H1 (cell line): Measurements from ENCODE around the gene NXPH3. TPM values are rescaled to one million over a fixed set of nuclear protein-coding genes. Genes with fewer than 3 reads are reported as not detected.

Experiments
- CTCF ChIA-PET: fragments of 300-600 bp; sonication (Branson Sonifier 250); formaldehyde crosslinking; loops from one replicate; lab custom pipeline; 2021; ENCODE audit not compliant: partially characterized antibody; lab: Charles Lee
- POLR2A ChIA-PET: fragments of 300-600 bp; sonication (Branson Sonifier 250); formaldehyde crosslinking; loops from one replicate; lab custom pipeline; 2021; ENCODE audit warnings: inconsistent platforms; ENCODE audit not compliant: partially characterized antibody; lab: Charles Lee
- DNase-seq, 2 experiments: peaks; one replicate each; pipeline versions ENCODE4 v3.0.0 to v3.0.0-alpha.2; 2010 to 2022; ENCODE audit warnings: low spot score in 2 of 2, low read depth in 1 of 2, mixed read lengths in 1 of 2
- FAIRE-seq: peaks from 2 replicates; lab custom pipeline; 2011; peaks lifted over from hg19 to GRCh38; lab: Jason Lieb, UNC
- H2AFZ ChIP-seq: 2 replicates; pipeline ENCODE4 v1.8.1; 2012; ENCODE audit warnings: low read length, inconsistent platforms
- H2AK5ac ChIP-seq: 2 replicates; pipeline ENCODE4 v1.6.1; 2013; ENCODE audit warnings: low read depth, low read length
- H2BK120ac ChIP-seq: replicated peaks from 2 replicates; pipeline ENCODE3; 2013; ENCODE audit warnings: low read depth, low read length, inconsistent platforms
- H2BK12ac ChIP-seq: 2 replicates; pipeline ENCODE4 v1.6.1; 2013; ENCODE audit warnings: low read depth, low read length
- H2BK15ac ChIP-seq: 2 replicates; pipeline ENCODE4 v1.6.1; 2013; ENCODE audit warnings: low read length
- H2BK20ac ChIP-seq: 2 replicates; pipeline ENCODE4 v1.6.1; 2013; ENCODE audit warnings: low read length
- H2BK5ac ChIP-seq: 2 replicates; pipeline ENCODE4 v1.6.1; 2013; ENCODE audit warnings: low read depth, low read length
- H3K14ac ChIP-seq: 2 replicates; pipeline ENCODE4 v1.6.1; 2013; ENCODE audit warnings: inconsistent platforms; ENCODE audit not compliant: insufficient read length
- H3K18ac ChIP-seq: 2 replicates; pipeline ENCODE4 v1.6.1; 2013; ENCODE audit warnings: low read length; ENCODE audit errors: extremely low read depth
- H3K23ac ChIP-seq: 2 replicates; pipeline ENCODE4 v1.6.1; 2013; ENCODE audit warnings: inconsistent platforms; ENCODE audit not compliant: insufficient read length
- H3K23me2 ChIP-seq: 2 replicates; pipeline ENCODE4 v1.6.1; 2013; ENCODE audit warnings: low read depth, low read length
- H3K27ac ChIP-seq: 2 replicates; pipeline ENCODE4 v1.6.1; 2011; ENCODE audit warnings: low read depth, low read length, inconsistent platforms
- H3K27me3 ChIP-seq, 4 experiments: replicated peaks in 1 of 4; 1 replicate in 1 of 4; 2 replicates in 3 of 4; pipeline versions ENCODE4 v1.6.1 to v1.8.1; 2011 to 2013; ENCODE audit warnings: low read length in 3 of 4, mild to moderate bottlenecking in 3 of 4, inconsistent platforms in 2 of 4, mixed read lengths in 2 of 4, moderate library complexity in 1 of 4; ENCODE audit not compliant: control insufficient read depth in 3 of 4, insufficient read depth in 3 of 4; ENCODE audit errors: extremely low read depth in 1 of 4
- H3K36me3 ChIP-seq, 4 experiments: 2 replicates each; pipeline versions ENCODE4 v1.6.1 to v1.8.1; 2011 to 2013; ENCODE audit warnings: mild to moderate bottlenecking in 4 of 4, low read length in 3 of 4, moderate library complexity in 2 of 4, control low read depth in 1 of 4, inconsistent platforms in 1 of 4; ENCODE audit not compliant: insufficient read depth in 4 of 4, control insufficient read depth in 2 of 4
- H3K4ac ChIP-seq: replicated peaks from 2 replicates; pipeline ENCODE3; 2013; ENCODE audit warnings: low read length, low read depth, mixed read lengths, inconsistent platforms; ENCODE audit not compliant: insufficient read length
- H3K4me1 ChIP-seq, 4 experiments: replicated peaks in 1 of 4; 1 replicate in 1 of 4; 2 replicates in 3 of 4; pipeline versions ENCODE4 v1.6.1 to v1.8.1; 2011 to 2013; ENCODE audit warnings: low read length in 3 of 4, inconsistent platforms in 2 of 4, mixed read lengths in 1 of 4; ENCODE audit not compliant: insufficient read depth in 4 of 4, control insufficient read depth in 3 of 4
- H3K4me2 ChIP-seq, 2 experiments: 2 replicates each; pipeline versions ENCODE4 v1.6.1 to v1.8.1; 2011 to 2013; ENCODE audit warnings: low read depth in 2 of 2, low read length in 2 of 2, control low read depth in 1 of 2, inconsistent platforms in 1 of 2, mild to moderate bottlenecking in 1 of 2; ENCODE audit not compliant: insufficient read depth in 1 of 2
- H3K4me3 ChIP-seq, 4 experiments: fragments of 200-600, 300-600 bp in 1 of 4; sonication (generic), shearing (Covaris generic), sonication (Bioruptor Twin) in 1 of 4; 2 replicates each; pipeline versions ENCODE4 v1.5.1 to v1.8.1; 2011 to 2016; ENCODE audit warnings: low read length in 4 of 4, low read depth in 3 of 4, control low read depth in 2 of 4, inconsistent platforms in 2 of 4, mild to moderate bottlenecking in 2 of 4, mixed read lengths in 1 of 4, moderate library complexity in 1 of 4; ENCODE audit not compliant: insufficient read depth in 2 of 4; ENCODE audit errors: extremely low read depth in 1 of 4
- H3K56ac ChIP-seq: replicated peaks from 2 replicates; pipeline ENCODE3; 2013; ENCODE audit warnings: low read depth, mild to moderate bottlenecking, mixed read lengths, low read length, inconsistent platforms; ENCODE audit not compliant: insufficient read length
- H3K79me1 ChIP-seq: 2 replicates; pipeline ENCODE4 v1.6.1; 2013; ENCODE audit warnings: low read depth, low read length, control low read depth
- H3K79me2 ChIP-seq, 2 experiments: 2 replicates each; pipeline versions ENCODE4 v1.6.1 to v1.8.1; 2012 to 2013; ENCODE audit warnings: low read length in 2 of 2, mild to moderate bottlenecking in 2 of 2, inconsistent platforms in 1 of 2; ENCODE audit not compliant: insufficient read depth in 2 of 2, control insufficient read depth in 1 of 2
- H3K9ac ChIP-seq, 4 experiments: replicated peaks in 1 of 4; 1 replicate in 1 of 4; 2 replicates in 3 of 4; pipeline versions ENCODE4 v1.6.1 to v1.8.1; 2011 to 2013; ENCODE audit warnings: low read depth in 3 of 4, low read length in 3 of 4, control low read depth in 2 of 4, mild to moderate bottlenecking in 2 of 4, moderate library complexity in 2 of 4, inconsistent platforms in 1 of 4; ENCODE audit errors: extremely low read depth in 1 of 4
- H3K9me3 ChIP-seq, 2 experiments: 2 replicates each; pipeline versions ENCODE4 v1.6.1 to v1.8.1; 2012 to 2013; ENCODE audit warnings: mild to moderate bottlenecking in 2 of 2, moderate library complexity in 2 of 2, control low read depth in 1 of 2, inconsistent platforms in 1 of 2, low read depth in 1 of 2, low read length in 1 of 2, mixed read lengths in 1 of 2; ENCODE audit not compliant: insufficient read depth in 2 of 2
- H4K20me1 ChIP-seq, 2 experiments: replicated peaks in 1 of 2; 2 replicates each; pipeline versions ENCODE3 to v1.8.1; 2011 to 2013; ENCODE audit warnings: inconsistent platforms in 2 of 2, low read length in 2 of 2, mild to moderate bottlenecking in 1 of 2; ENCODE audit not compliant: insufficient read depth in 2 of 2, control insufficient read depth in 1 of 2
- H4K5ac ChIP-seq: 2 replicates; pipeline ENCODE4 v1.6.1; 2013; ENCODE audit warnings: low read length, low read depth, mixed read lengths, inconsistent platforms; ENCODE audit not compliant: insufficient read length
- H4K8ac ChIP-seq: 2 replicates; pipeline ENCODE4 v1.8.0; 2013; ENCODE audit warnings: mild to moderate bottlenecking, moderate library complexity, low read length, inconsistent platforms; ENCODE audit not compliant: insufficient read depth; ENCODE audit errors: extremely low read depth
- H4K91ac ChIP-seq: replicated peaks from 2 replicates; pipeline ENCODE3; 2013; ENCODE audit warnings: low read length, mixed read lengths, inconsistent platforms; ENCODE audit not compliant: insufficient read length
- CHD1 ChIP-seq: IDR thresholded peaks from 2 replicates; pipeline ENCODE4 v1.6.1; 2012; ENCODE audit warnings: low read depth, low read length, improper control_type of control experiment
- KDM4A ChIP-seq: IDR thresholded peaks from one replicate; pipeline ENCODE4 v1.7.1; 2012; ENCODE audit warnings: low read depth, mild to moderate bottlenecking, moderate library complexity, low read length, inconsistent platforms; ENCODE audit not compliant: severe bottlenecking
- KDM5A ChIP-seq: fragments of 200-600 bp; IDR thresholded peaks from 2 replicates; pipeline ENCODE4 v1.7.1; 2012; ENCODE audit warnings: mild to moderate bottlenecking, low read length, inconsistent platforms, mixed read lengths
- NANOG ChIP-seq: IDR thresholded peaks from 2 replicates; pipeline ENCODE4 v1.6.1; 2011; ENCODE audit warnings: low read length, low read depth, mild to moderate bottlenecking, inconsistent platforms; ENCODE audit not compliant: insufficient read depth, poor library complexity, severe bottlenecking
- NRF1 ChIP-seq: IDR thresholded peaks from 2 replicates; pipeline ENCODE4 v1.6.1; 2011; ENCODE audit warnings: mild to moderate bottlenecking, low read depth, low read length, improper control_type of control experiment
- PHF8 ChIP-seq: fragments of 200-600 bp; sonication (generic); conservative IDR thresholded peaks from 2 replicates; pipeline ENCODE4 v1.7.1; 2012; ENCODE audit warnings: low read depth, mild to moderate bottlenecking, inconsistent platforms, low read length, moderate library complexity
- POU5F1 ChIP-seq: IDR thresholded peaks from 2 replicates; pipeline ENCODE4 v1.6.1; 2011; ENCODE audit warnings: low read depth, mild to moderate bottlenecking, low read length, moderate library complexity
- RBBP5 ChIP-seq: IDR thresholded peaks from 2 replicates; pipeline ENCODE4 v1.7.1; 2012; ENCODE audit warnings: low read depth, mild to moderate bottlenecking, inconsistent platforms, low read length, moderate library complexity, borderline replicate concordance
- SIN3A ChIP-seq, 2 experiments: IDR thresholded peaks in 1 of 2; conservative IDR thresholded peaks in 1 of 2; 2 replicates each; pipeline ENCODE4 v1.6.1; 2011 to 2012; ENCODE audit warnings: low read length in 2 of 2, improper control_type of control experiment in 1 of 2, low read depth in 1 of 2, mild to moderate bottlenecking in 1 of 2
- SP1 ChIP-seq: IDR thresholded peaks from 2 replicates; pipeline ENCODE4 v1.6.1; 2011; ENCODE audit warnings: low read depth, low read length
- SP4 ChIP-seq: IDR thresholded peaks from 2 replicates; pipeline ENCODE4 v1.6.1; 2012; ENCODE audit warnings: low read length, inconsistent platforms
- SRF ChIP-seq: IDR thresholded peaks from 2 replicates; pipeline ENCODE4 v1.6.1; 2011; ENCODE audit warnings: mild to moderate bottlenecking, low read depth, low read length, moderate library complexity
- WGBS, 2 experiments: shearing (Covaris generic) in 1 of 2; methylation state at CpG; one replicate each; pipeline versions ENCODE4 v1.1.6 to v1.1.7; 2013 to 2015; ENCODE audit warnings: low lambda C conversion rate in 2 of 2, mixed read lengths in 2 of 2, inconsistent platforms in 1 of 2, low coverage in 1 of 2, missing lambda C conversion rate in 1 of 2; ENCODE audit not compliant: insufficient replicate concordance in 2 of 2, insufficient coverage in 1 of 2, insufficient read length in 1 of 2; ENCODE audit errors: extremely low coverage in 1 of 2, missing lambda C conversion rate in 1 of 2; 5-methylcytosine and 5-hydroxymethylcytosine counted together
- polyA plus RNA-seq, 7 experiments: library from polyadenylated mRNA; depleted of rRNA in 3 of 7; stranded (reverse) in 5 of 7; unstranded in 2 of 7; fragments of >200 nt in 5 of 7; fragments of 200-250 nt in 2 of 7; gene quantifications; 1 replicate in 5 of 7; 2 replicates in 1 of 7; 4 replicates in 1 of 7; pipeline versions ENCODE4 v1.2.1 to v1.2.3, GENCODE V29; 2011 to 2013; ENCODE audit warnings: missing spikeins in 2 of 7, mixed read lengths in 2 of 7
- total RNA-seq: library from RNA; stranded (reverse); fragmentation: NEBNext Ultra II Directional; extraction: Animal tissue kit (Norgen Biotek cat#: 25700); gene quantifications from 2 replicates; pipeline ENCODE4 v1.2.1, GENCODE V29; 2021

NXPH3 gene
- total and polyA plus RNA-seq, 2 of the 8 experiments (the other 6 are each of a cell fraction or from before 2014, with no cell fraction given): 2.5 to 3.7 TPM

DNA sequence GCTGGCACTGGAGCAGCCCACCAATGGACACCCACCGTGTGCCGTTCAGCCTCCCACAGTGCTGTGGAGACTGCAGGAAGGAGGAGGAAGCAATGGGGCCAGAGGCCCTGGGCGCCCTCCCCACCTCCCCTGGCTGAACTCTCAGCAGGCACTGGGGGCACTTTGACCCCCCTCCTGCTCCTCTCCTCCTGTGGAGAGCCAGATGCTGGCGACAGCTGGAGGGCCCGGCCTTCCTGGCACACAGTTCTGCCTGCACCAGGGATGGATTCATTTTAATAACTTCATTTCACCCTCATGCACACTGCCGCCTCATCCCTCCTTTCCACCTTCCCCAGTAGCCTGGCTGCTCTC lies 6.0 kb downstream of the NXPH3 start:
- Histone ChIP-seq H3K56ac (no peak overlapping the region), H3K27ac (no peak overlapping the region), H3K18ac (no peak overlapping the region), H2AFZ (no peak overlapping the region), H3K36me3 (no peaks in the 10 kb centered on the region), H2BK120ac (no peak overlapping the region), H3K14ac (no peak overlapping the region), H3K9ac (no peak overlapping the region), H3K4me3 (no peak overlapping the region), H2BK5ac (no peak overlapping the region), H2BK15ac (0 out of 2 replicates have a peak overlapping the region, but pooled peaks have one; percentile 16), H3K4me2 (no peak overlapping the region), H4K5ac (no peak overlapping the region), H4K91ac (no peak overlapping the region), H3K23ac (no peak overlapping the region), H3K79me1 (no peaks in the 10 kb centered on the region), H3K79me2 (no peaks in the 10 kb centered on the region), H4K8ac (no peak overlapping the region), H3K23me2 (peaks cover 6% of the 10 kb centered on the region), H2AK5ac (no peak overlapping the region), H2BK20ac (no peak overlapping the region), H3K27me3 (peaks cover 4 to 14% (median 8%) of the 10 kb centered on the region in 4 experiments; a peak in 5 of 7 replicates), H3K4me1 (peaks cover 0 to 14% (median 8%) of the 10 kb centered on the region in 4 experiments; a peak in 6 of 7 replicates), H2BK12ac (no peak overlapping the region), H4K20me1 (peaks cover 0 to 4% of the 10 kb centered on the region in 2 experiments), H3K9me3 (no peaks in the 10 kb centered on the region), H3K4ac (no peak overlapping the region)
- ChIA-PET POLR2A (no interaction called here), CTCF (interaction anchor here (0.6 to 1.8 kb wide), 3 partner anchors 14 to 116 kb away, joined by 3 to 6 read pairs (median 4); no protein-coding TSS in a partner anchor)
- no peak for DNase-seq
- FAIRE-seq: no peak
- 71% methylated on average over 6 of the region's 6 CpGs; no CpG with 5 or more reads in 1 of the 2 experiments for WGBS, 2 experiments
- TF ChIP-seq PHF8 (no peak), KDM5A (no peak), NRF1 (no peak), KDM4A (no peak), RBBP5 (no peak), POU5F1 (no peak), SP1 (no peak), NANOG (no peak), SP4 (no peak), SRF (no peak), CHD1 (no peak), SIN3A (conservative IDR thresholded peaks at IDR 0.05 in 1 of 2, IDR thresholded peaks at IDR 0.05 in 1 of 2; ENCODE audit: low read depth in 1 of 2, low read length in 2 of 2) (no peak)
